ENCODE data around the gene DHRS7. TPM values are rescaled to one million over a fixed set of nuclear protein-coding genes. Genes with fewer than 3 reads are reported as not detected.

Gene DHRS7
- polyA plus RNA-seq (ENCODE audit: insufficient read length in 4 of 4) = 10 to 100 TPM; 73.4 to 97.9 (median 84.2) TPM

DNA sequence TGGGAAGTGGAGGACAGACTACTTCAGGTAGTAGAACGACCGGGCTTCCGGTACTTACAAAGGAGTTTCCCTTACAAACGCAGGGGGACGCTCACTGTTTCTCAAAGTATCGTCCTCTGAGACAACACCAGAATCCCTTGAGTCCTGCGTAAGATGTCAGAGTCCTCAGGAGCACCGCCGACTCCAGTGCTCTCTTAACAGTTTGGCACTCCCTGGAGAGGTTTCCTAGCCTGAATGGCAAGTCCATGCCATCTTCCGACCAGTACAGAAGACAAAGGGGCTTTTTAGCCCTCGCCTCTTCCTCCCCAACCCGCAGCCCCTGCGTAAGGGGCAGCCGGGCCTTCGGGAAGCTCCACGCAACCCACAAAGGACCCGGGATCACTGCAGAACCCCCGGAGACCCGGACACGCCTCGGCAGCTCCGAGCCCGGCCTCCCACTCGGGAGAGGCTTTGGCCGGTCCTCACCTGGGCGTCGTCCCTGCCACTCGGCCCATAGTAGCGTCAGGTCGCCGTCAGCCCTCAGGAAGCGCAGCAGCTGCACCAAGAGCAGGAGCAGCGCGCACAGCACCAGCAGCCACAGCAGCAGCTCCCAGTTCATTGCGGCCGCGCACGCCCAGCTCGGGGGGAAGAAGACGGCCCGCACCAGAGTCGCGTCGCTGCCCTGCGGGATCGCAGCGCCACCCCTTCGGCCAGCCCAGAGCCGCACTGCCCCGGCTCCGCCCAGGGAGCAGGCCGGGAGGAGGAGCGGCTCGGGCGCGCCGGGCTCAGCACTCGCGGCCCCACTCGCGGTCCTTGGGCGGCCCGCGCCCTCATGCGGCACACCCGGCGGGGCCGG is at the start of gene DHRS7:
Gene DHRS7, minus strand, starts transcription at position 687 of the 835 bp plus-strand sequence. Its CDS starts 89 bp downstream, at position 598.
- DNase-seq (ENCODE audit: low read depth in 4 of 4, low spot score in 3 of 4) = peak in 3 of 4 donors; percentile 65 to 69 (median 67)

- DNase-seq (ENCODE audit: low read depth in 4 of 4, low spot score in 3 of 4) = no peak
Observed at GRCh38 chr14:60214415-60215126, 49.4 kb upstream of the DHRS7 start.

- no peak for DNase-seq (ENCODE audit: low read depth in 4 of 4, low spot score in 3 of 4)
Observed at GRCh38 chr14:60214003-60214402, 48.8 kb upstream of the DHRS7 start.

GRCh38 chr14:60212503-60213371 is 47.5 kb upstream of the DHRS7 start:
- DNase-seq (ENCODE audit: low read depth in 4 of 4, low spot score in 3 of 4) = no peak

GRCh38 chr14:60211153-60211552 is 46.0 kb upstream of the DHRS7 start:
- DNase-seq (ENCODE audit: low read depth in 4 of 4, low spot score in 3 of 4) = no peak

- DNase-seq (ENCODE audit: low read depth in 4 of 4, low spot score in 3 of 4) = no peak
Observed at GRCh38 chr14:60210703-60211102, 45.5 kb upstream of the DHRS7 start.

GRCh38 chr14:60206837-60207533 is 41.8 kb upstream of the DHRS7 start:
- DNase-seq (ENCODE audit: low read depth in 4 of 4, low spot score in 3 of 4) = no peak

DNA sequence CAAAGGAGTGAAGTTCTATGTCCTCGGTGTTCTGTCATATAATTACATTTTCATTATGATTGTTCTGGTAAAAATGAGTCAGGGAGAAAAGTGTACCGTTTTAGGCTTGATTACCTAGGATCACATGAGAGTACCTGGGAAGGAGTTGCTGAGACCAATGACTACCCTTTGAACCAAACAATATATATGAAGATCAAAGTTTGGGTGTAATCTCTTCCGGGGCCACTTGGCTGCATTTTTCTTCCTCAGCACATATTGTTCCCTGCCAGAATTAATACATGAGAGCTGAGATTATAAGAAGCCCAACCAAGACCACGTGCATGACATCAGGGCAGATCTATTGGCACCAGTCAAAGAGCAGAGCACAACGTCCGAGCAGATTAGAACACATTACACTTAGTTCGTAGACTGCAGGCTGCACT is 41.1 kb upstream of the DHRS7 start:
- DNase-seq (ENCODE audit: low read depth in 4 of 4, low spot score in 3 of 4) = no peak

- no peak for DNase-seq (ENCODE audit: low read depth in 4 of 4, low spot score in 3 of 4)
Observed at GRCh38 chr14:60204843-60205774, 39.9 kb upstream of the DHRS7 start.

- DNase-seq (ENCODE audit: low read depth in 4 of 4, low spot score in 3 of 4) = no peak
Observed at GRCh38 chr14:60204104-60204842, 39.1 kb upstream of the DHRS7 start.

GRCh38 chr14:60199321-60199720 is 34.1 kb upstream of the DHRS7 start:
- DNase-seq (ENCODE audit: low read depth in 4 of 4, low spot score in 3 of 4) = no peak

- DNase-seq (ENCODE audit: low read depth in 4 of 4, low spot score in 3 of 4) = no peak
Observed at GRCh38 chr14:60197629-60198303, 32.6 kb upstream of the DHRS7 start.

GRCh38 chr14:60196291-60196690 is 31.1 kb upstream of the DHRS7 start:
- DNase-seq (ENCODE audit: low read depth in 4 of 4, low spot score in 3 of 4) = no peak

GRCh38 chr14:60195179-60195810 is 30.1 kb upstream of the DHRS7 start:
- no peak for DNase-seq (ENCODE audit: low read depth in 4 of 4, low spot score in 3 of 4)

GRCh38 chr14:60189923-60190840 is 25.0 kb upstream of the DHRS7 start:
- no peak for DNase-seq (ENCODE audit: low read depth in 4 of 4, low spot score in 3 of 4)

DNA sequence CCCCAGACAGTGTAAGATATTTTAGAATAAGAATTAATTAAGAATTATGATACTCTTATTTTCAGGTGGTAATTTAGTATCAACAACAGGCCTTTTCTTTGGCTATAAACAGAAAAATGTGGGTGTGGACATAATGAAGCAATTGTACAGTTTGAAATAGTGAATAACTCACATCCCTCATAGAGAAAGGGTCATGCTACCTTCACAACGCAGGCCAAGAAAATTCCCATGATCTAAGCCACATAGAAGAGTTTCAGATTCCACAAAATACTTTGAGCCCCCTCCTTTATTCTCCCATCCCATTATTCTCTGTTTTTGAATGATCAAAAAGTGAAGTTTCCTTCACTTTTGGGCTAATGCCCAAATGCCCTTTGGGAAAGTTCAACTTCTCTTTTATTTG is 23.5 kb upstream of the DHRS7 start:
- DNase-seq (ENCODE audit: low read depth in 4 of 4, low spot score in 3 of 4) = no peak
